Coronary artery (tissue), 2 donors: ENCODE data around the gene PTPN2.

ENCODE experiments used
- DNase-seq: peaks from one replicate; pipeline ENCODE4 v3.0.0-alpha.2; 2017; ENCODE audit warnings: low spot score
- H3K27ac ChIP-seq, 2 donors: fragments of 200-600 bp; sonication (generic); one replicate each; pipeline ENCODE4 v1.5.1; 2016 to 2019
- H3K4me3 ChIP-seq: fragments of 200-600 bp; sonication (generic); 2 replicates; pipeline ENCODE4 v1.5.1; 2016; ENCODE audit warnings: mild to moderate bottlenecking, moderate library complexity
- CTCF ChIP-seq: fragments of 200-600 bp; sonication (generic); IDR thresholded peaks from one replicate; pipeline ENCODE4 v1.5.1; 2019; ENCODE audit warnings: antibody characterized with exemption

The PTPN2 gene

GRCh38 chr18:12924616-12925015, 40.6 kb upstream of the PTPN2 start:
- Histone ChIP-seq H3K27ac (no peak overlapping the region), H3K4me3 (no peak overlapping the region)
- no peak for DNase-seq
- no peak for TF ChIP-seq CTCF

- no peak for TF ChIP-seq CTCF
- no peak for DNase-seq
- Histone ChIP-seq H3K27ac (no peak overlapping the region), H3K4me3 (no peak overlapping the region)
Measured at GRCh38 chr18:12922266-12922665, 38.2 kb upstream of the PTPN2 start.

GRCh38 chr18:12921178-12921577, 37.1 kb upstream of the PTPN2 start:
- DNase-seq = no peak
- Histone ChIP-seq H3K4me3 (no peak overlapping the region), H3K27ac (no peak overlapping the region)
- no peak for TF ChIP-seq CTCF

GRCh38 chr18:12911929-12912703, 28.1 kb upstream of the PTPN2 start:
- Histone ChIP-seq H3K4me3 (peak overlapping the region; percentile 62), H3K27ac (no peak overlapping the region)
- TF ChIP-seq CTCF = no peak
- DNase-seq = no peak

- H3K4me3 ChIP-seq = peak overlapping the region; percentile 62
- no peak for DNase-seq
- no peak overlapping the region for H3K27ac ChIP-seq
- no peak for TF ChIP-seq CTCF
Measured at GRCh38 chr18:12911025-12911928, 27.2 kb upstream of the PTPN2 start.

GRCh38 chr18:12908706-12909105, 24.7 kb upstream of the PTPN2 start:
- Histone ChIP-seq H3K4me3 (no peak overlapping the region), H3K27ac (no peak overlapping the region)
- TF ChIP-seq CTCF = no peak
- no peak for DNase-seq
